Measurements from ENCODE around the gene MOGAT3.

The MOGAT3 gene

GRCh38 chr7:101200862-101201599 lies at the start of gene MOGAT3:
TSS of gene MOGAT3 (minus strand) at chr7:101201036. CDS start at chr7:101200854, 182 bp downstream.
- no peak for DNase-seq

GRCh38 chr7:101250324-101250723 lies 49.5 kb upstream of the MOGAT3 start:
- no peak for DNase-seq

- DNase-seq = no peak
These were observed 47.4 kb upstream of the MOGAT3 start for GRCh38 chr7:101248276-101248675.

GRCh38 chr7:101245147-101245668 lies 44.4 kb upstream of the MOGAT3 start:
- DNase-seq = no peak

DNA sequence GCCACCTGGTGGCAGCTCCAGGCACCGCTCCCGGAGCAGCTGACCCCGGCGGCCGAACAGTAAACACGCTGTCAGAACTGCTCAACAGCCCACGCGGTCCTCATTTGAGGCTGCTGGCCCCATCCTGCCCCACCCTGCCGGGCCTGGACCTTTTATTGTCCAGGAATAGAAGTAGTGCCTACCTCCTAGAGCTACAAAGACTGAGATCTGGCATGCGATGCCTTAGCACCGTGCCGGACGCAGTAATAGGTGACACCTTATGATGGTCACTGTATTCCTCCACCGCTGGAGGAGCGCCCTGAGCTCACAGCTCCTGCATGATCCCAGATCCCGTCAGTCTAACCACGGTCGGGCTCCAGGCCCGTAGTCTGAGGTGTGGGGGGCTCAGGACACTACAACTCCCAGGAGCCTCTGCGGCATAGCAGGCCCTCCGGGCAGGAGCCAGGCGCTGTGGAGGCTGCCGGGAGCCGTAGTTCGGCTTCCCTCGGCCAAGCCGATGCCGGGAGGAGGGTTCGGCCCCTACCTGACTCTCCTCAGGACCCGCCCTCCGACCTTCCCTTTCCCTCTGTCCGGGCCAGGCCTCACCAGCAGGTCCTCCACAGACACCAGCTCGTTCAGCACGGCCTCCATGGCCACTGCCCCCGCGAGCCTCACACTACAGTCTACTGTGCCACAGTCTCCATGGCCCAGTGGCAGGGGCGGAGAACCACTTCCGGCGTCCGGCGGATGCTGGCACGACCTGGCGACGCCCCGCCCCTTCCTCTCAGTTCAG lies 43.7 kb upstream of the MOGAT3 start, which contains the start of gene FIS1:
FIS1 (minus strand) TSS at position 707 of the 772 bp plus-strand sequence; CDS start at position 630, 77 bp downstream.
- peak; percentile 96 for DNase-seq

DNA sequence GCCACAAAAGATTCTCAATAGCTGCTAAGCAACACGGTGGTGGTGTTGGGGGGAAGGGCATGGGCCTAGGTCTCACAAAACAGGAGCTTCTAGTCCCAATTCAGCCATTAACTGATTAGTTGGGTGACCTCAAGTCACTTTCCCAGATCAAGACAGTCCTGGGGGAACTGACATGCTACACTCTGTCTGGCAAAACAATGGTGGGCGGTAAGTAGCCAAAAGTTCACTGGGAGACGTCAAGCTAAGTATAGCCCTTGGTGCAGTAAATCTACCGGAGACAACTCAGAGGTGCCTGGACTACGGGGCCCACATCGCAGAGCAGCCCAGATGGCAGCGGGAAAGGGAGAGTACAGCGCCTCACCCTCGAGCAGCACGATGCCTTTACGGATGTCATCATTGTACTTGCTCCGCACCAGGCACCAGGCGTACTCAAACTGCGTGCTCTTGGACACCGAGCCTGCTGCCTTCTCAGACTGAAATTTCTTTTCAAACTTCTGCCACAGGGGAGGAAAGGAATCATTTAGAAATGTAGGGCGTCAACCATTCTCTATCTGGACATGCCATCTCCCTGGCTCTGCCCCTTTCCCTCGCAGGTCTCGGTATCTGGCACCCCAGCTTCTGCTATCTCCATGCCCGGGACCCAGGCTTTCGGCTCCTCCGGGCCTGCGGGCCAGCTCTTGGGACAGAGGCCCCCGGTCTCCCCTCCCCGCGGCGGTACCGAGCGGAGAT lies 43.0 kb upstream of the MOGAT3 start:
- peak; percentile 27 for DNase-seq

DNA sequence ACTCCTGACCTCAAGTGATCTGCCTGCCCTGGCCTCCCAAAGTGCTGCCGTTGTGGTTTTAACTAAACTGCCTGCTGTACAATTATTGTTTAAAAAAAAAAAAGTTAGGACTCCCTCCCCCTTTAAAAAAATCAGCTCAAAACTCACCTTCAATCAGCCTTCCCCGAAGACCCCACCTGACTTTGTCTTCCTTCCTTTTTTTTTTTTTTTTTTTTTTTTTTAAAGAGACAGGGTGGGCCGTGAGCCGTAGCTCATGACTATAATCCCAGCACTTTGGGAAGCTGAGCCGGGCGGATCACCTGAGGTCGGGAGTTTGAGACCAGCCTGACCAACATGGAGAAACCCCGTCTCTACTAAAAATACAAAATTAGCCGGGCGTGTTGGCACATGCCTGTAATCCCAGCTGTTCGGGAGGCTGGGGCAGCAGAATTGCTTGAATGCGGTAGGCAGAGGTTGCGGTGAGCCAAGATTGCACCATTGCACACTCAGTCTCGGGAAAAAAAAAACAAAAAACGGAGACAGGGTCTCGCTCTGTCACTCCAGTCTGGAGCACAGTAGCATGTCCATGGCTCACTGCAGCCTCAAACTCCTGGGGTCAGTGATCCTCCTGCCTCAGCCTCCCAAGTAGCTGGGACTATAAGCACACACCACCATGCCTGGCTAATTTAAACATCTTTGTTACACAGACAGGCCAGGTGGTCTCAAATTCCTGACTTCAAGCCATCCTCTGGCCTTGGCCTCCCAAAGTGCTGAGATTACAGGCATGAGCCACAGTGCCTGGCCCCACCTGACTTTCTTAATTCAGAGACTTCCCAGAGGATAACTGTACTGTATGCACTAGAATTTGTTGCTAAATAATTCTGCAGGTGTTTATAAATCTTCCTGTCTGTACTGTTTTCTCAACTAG lies 40.9 kb upstream of the MOGAT3 start:
- DNase-seq = no peak

DNA sequence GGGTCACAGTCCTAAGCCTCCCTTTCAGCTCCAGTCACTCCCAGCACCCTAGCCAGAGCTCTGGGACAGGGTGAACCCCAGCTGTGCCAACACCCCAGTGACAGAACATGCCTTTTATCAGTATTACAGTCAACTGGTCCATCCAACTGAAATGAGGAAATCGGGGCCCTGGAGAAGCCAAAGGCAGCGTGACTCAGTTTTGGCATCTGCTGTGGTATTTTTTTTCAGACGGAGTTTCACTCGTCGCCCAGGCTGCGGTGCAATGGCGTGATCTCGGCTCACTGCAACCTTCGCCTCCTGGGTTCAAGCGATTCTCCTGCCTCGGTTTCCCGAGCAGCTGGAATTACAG lies 40.2 kb upstream of the MOGAT3 start:
- DNase-seq = no peak

DNA sequence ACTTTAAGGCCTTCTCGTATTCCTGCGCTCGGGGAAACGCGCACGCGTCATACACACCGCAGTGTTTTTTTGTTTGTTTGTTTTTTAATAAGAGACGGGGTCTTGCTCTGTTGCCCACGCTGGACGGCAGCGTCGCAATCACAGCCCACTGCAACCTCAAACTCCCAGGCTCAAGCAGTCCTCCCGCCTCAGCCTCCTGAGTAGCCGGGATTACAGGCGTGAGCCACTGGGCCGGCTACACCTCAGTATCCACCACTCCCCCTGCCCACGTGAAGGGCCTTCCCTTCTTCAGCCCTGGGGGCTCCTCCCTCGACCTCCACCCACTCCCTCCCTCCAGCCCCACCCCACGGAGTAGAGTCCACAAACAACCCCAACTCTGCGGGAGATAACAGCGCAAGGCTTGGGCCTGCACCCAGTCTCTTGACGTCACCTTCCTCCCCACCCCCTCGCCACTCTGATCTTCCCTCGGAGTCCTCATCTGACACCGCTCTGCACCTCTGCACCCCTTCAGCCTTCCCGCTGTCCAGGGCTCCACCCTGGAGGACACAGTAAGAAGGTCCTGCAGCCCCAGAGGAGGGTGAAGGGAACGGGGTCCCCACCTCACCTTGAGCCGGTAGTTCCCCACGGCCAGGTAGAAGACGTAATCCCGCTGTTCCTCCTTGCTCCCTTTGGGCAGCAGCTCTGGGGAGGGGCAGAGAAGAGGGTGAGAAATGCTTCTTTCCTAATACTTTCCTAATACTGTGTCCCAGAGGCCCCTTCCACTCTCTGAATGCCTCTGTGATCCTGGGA lies 39.6 kb upstream of the MOGAT3 start:
- no peak for DNase-seq

- no peak for DNase-seq
These were observed 39.0 kb upstream of the MOGAT3 start for GRCh38 chr7:101239951-101240220.

GRCh38 chr7:101239191-101239950 lies 38.5 kb upstream of the MOGAT3 start:
- no peak for DNase-seq

GRCh38 chr7:101238226-101239182 lies 37.7 kb upstream of the MOGAT3 start:
- peak; percentile 74 for DNase-seq

DNA sequence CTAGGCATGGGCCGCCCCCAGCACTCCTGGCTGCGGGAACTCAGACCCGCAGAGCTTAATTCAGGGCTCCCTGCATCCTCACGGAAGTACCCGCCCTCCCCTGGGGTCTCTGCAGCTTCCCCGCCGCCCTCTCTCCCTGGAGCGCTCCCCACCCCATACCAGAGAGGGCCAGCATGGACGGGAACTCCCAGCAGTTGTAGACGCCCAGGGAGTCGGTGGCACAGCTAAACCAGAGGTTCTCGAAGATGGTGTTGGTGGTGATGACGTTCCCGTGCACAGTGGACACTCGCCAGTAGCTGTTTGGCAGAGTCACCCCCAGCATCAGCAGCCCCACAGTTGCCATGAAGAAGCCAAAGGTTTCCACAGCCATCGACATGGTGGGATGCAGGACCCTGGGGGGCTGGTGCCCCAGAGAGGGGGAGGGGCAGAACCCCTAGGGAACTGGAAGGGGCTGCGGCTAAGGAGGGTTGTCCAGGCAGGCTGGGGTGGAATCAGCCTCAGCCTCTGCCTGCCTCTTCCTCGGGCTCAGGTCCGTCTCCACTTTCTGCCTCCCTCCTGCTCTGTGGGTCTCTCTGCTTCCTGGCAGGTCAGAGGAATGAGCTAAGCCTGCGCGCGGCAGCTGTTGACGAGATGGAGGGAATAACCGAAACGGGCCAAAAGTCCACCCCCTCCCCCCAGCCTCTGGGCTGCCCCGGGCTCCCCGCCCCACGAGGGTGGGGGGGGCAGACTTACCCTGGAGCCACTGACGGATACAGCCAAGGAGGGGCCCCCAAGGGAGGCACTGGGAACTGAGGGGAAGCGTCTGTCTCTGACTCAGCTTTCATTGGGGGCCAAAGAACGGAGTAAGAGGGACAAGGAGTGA lies 36.6 kb upstream of the MOGAT3 start, which contains the start of gene CLDN15:
CLDN15 (minus strand) TSS at position 597 of the 862 bp plus-strand sequence; CDS start at position 376, 221 bp downstream.
- DNase-seq = peak; percentile 56

- DNase-seq = no peak
These were observed 35.5 kb upstream of the MOGAT3 start for GRCh38 chr7:101236292-101236835.

DNA sequence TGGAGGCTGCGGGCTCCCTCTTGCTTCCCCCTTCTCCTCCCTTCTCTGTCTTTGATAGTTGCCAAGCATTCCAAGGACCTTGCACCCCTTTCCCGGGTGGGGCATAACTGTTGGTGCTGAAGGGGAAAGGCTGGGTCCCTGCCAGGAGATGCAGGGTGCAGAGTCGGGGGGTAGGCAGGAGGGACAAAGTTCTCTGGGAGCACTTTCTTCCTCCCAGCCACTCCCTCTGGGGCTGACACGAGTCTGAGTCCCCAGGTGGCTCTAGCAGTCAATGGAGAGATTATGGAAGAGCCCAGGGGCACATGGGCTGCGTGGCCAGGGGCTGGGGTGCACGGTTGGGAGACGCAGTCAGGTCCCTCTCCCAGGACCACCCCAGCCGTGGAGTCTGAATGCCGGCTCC lies 34.7 kb upstream of the MOGAT3 start:
- DNase-seq = no peak

DNA sequence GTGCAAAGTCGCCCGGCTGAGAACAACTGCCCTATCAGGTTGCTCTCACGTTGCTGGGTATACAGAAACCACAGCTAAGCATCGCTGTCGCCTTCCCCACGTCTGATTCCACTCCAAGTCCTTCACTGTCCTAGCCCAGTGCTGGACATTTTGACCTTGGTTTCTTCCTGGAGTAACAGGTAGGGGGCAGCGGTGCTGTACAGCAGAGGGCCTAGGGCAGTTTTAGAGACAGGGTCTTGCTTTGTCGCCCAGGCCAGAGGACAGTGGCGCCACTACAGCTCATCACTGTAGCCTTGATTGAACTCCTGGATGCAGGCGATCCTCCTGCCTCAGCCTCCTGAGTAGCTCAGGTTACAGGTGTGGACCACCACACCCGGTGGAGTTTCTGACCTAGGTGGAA lies 34.2 kb upstream of the MOGAT3 start:
- DNase-seq = peak; percentile 35

- DNase-seq = no peak
These were observed 33.8 kb upstream of the MOGAT3 start for GRCh38 chr7:101234636-101235035.

GRCh38 chr7:101233907-101234547 lies 33.2 kb upstream of the MOGAT3 start:
- no peak for DNase-seq

Data from NCI-H82 (cell line).